ENCODE results near the gene TGM6.

TGM6 gene

DNA sequence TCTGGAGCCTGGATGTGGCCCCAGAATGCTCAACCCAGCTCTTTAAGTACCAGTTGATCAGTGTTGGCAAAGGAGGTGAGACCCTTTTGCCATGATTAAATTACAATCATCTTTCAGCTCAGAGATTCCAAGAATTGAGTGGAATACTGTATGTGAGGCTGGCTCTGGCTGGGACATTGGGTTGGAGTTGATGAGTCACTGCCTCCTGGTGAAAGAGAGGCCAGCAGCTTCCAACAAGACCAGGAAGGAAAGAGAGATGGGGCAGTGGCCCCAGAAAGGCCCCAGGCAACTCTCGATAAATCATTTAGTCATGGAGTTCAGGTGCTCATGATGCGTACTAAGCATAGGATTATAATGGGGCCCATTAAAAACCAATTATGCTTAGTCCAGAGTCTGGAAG is 2.1 kb downstream of the TGM6 start:
- H3K9me3 Mint-ChIP-seq = peaks cover 3% of the 10 kb centered on the region
- no peaks in the 10 kb centered on the region for H3K36me3 Mint-ChIP-seq
- no peak for ATAC-seq

DNA sequence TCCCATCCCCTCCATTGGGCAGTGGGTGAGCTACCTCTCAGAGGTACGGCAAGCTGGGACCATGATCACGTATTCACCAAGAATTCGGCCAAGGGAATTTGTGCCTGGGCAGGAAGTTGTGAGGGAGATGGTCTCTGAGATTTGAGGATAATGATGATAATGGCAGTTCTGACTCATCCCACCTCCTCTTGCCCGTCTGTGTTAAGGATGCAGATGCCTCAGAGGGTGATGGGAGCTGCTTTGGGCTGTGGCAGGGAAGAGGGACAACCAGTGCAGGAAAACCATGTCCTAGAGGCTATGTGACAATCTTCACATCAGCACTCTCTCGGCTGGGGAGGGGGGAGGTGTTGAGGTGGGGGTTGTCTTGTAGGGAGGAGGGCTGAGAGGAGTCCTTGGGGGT is 4.3 kb downstream of the TGM6 start:
- Mint-ChIP-seq H3K27ac (no peak overlapping the region), H3K36me3 (no peaks in the 10 kb centered on the region), H3K4me1 (no peaks in the 10 kb centered on the region), H3K4me3 (no peak overlapping the region), H3K9me3 (peaks cover 7% of the 10 kb centered on the region), H3K27me3 (no peaks in the 10 kb centered on the region)
- ATAC-seq = no peak

More for the DNA sequence above, 2.1 kb downstream of the TGM6 start:
- no peak overlapping the region for H3K4me3 Mint-ChIP-seq
- H3K27ac Mint-ChIP-seq = no peak overlapping the region
- H3K27me3 Mint-ChIP-seq = no peaks in the 10 kb centered on the region
- no peaks in the 10 kb centered on the region for H3K4me1 Mint-ChIP-seq

DNA sequence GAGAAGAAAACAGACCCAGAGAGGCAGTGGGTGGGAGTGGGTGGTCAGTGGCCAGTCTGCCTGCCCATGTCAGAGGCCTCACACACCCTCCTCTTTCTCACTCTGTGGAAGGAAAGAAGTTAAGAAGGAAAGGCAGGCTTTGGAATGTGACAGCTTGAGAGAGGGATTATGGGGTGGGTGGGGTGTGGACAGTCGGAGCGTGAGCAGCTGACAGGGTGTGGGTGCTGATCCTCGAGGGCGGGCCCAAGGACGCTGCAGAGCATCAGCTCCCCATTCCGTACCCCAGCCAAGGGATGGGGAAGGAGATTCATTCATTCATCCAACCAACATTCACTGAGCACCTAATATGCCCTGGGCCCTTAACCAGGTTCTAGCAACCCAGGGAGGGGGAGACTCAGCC is 4.8 kb downstream of the TGM6 start:
- Mint-ChIP-seq H3K36me3 (no peaks in the 10 kb centered on the region), H3K9me3 (peaks cover 7% of the 10 kb centered on the region), H3K27me3 (no peaks in the 10 kb centered on the region), H3K27ac (no peak overlapping the region), H3K4me3 (no peak overlapping the region), H3K4me1 (peaks cover 1% of the 10 kb centered on the region)
- ATAC-seq = no peak

DNA sequence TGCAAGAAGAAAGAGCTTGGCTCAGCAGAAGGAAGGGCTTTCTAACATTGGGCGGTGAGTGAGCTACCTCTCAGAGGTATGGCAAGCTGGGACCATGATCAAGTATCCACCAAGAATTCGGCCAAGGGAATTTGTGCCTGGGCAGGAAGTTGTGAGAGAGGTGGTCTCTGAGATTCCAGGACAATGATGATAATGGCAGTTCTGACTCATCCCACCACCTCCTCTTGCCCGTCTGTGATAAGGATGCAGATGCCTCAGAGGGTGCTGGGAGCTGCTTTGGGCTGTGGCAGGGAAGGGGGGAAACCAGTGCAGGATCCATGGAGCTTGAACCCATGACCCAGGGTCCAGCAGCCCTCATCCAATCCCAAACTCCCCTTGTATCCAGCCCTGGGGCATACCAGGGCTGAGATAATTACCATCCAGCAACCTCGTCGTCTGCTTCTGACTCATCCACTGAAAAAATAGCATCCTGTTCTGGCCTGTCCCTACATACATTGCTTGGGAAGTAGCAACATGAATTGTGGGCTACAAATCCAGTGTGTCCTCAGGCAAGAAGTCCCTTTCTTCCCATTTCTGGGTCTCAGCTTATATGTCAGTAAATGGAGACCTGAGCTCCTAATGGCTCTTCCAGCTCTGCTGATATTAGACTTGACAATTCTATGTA is 5.9 kb downstream of the TGM6 start:
- ATAC-seq = no peak
- no peaks in the 10 kb centered on the region for H3K36me3 Mint-ChIP-seq
- H3K27me3 Mint-ChIP-seq = no peaks in the 10 kb centered on the region
- H3K4me3 Mint-ChIP-seq = no peak overlapping the region
- peaks cover 13% of the 10 kb centered on the region for H3K4me1 Mint-ChIP-seq
- H3K9me3 Mint-ChIP-seq = peaks cover 7% of the 10 kb centered on the region
- no peak overlapping the region for H3K27ac Mint-ChIP-seq

DNA sequence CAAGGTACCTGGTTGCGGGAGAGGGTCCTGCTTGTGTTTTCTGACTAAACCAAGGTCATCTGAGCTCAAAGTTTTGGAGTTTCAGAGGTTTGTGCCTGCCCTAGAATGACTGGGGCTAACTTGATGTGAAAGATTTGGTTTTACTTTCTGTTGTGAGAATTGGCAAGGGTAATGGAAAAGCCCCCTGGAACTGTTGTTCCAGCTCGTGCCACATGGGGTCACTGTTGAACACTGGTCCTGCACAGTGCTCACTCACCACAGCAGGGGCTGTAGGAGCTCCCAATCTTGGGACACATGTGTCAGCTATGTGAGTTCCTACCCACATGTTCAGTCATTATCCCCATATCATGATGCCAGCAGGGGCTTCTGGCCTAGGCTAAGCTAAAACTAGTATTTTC is 6.5 kb downstream of the TGM6 start:
- H3K4me1 Mint-ChIP-seq = peaks cover 18% of the 10 kb centered on the region
- H3K36me3 Mint-ChIP-seq = no peaks in the 10 kb centered on the region
- H3K27ac Mint-ChIP-seq = no peak overlapping the region
- H3K27me3 Mint-ChIP-seq = no peaks in the 10 kb centered on the region
- ATAC-seq = no peak
- peaks cover 7% of the 10 kb centered on the region for H3K9me3 Mint-ChIP-seq
- H3K4me3 Mint-ChIP-seq = no peak overlapping the region

DNA sequence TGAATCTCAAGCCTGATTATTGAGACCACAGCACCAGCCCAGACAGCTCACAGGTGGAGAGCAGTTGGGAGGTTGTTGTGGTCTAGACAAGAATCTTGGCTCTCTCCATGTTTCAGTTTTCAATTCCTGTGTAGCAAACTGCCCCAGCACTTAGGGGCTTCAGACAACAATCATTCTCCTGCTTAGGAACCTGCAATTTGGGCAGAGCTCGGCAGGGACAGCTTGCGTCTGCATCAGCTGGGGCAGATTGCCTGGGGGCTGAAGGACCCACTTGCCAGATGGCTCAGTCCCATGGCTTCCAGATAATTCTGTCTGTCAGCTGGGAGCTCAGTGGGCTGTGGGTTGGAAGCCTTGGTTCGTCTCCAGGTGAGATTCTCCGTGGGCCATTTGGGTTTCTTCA is 6.9 kb downstream of the TGM6 start:
- no peaks in the 10 kb centered on the region for H3K36me3 Mint-ChIP-seq
- no peaks in the 10 kb centered on the region for H3K27me3 Mint-ChIP-seq
- no peak overlapping the region for H3K27ac Mint-ChIP-seq
- peaks cover 7% of the 10 kb centered on the region for H3K9me3 Mint-ChIP-seq
- no peak for ATAC-seq
- peaks cover 18% of the 10 kb centered on the region for H3K4me1 Mint-ChIP-seq
- H3K4me3 Mint-ChIP-seq = no peak overlapping the region

DNA sequence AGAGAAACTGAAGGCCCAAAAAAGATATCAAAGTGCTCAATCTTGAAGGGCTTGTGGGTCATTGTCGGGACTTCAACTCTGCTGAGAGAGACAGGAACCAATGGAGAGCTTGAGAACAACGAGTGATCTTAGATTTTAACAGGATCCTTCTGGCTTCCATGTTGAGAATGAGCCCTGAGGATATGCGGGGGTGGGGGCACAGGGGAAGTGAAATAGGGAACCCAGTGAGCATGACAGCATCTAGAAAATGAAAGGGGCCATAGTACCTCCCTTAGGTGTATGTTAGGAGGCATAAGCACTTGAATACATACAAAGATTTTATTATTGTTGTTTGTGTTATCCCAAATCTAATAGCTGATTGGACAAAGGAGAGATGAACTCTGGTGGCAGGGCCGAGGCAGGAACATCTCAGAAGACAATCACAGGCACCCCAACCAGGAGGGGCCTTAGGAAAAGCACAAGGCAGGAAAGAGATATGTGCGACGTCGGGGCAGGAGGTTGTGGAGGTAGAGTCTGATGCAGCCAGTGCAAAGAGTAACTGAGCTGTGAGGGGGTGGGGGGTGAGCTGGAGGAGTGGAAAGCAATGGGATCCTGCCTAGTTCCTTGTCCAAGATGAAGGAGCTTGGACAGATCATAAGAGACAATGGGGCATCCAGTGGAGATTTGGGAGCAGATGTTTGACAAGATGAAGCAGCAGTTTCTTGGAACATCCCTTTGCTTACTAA is 10.4 kb downstream of the TGM6 start:
- no peaks in the 10 kb centered on the region for H3K36me3 Mint-ChIP-seq
- H3K27me3 Mint-ChIP-seq = no peaks in the 10 kb centered on the region
- peaks cover 7% of the 10 kb centered on the region for H3K9me3 Mint-ChIP-seq
- peaks cover 18% of the 10 kb centered on the region for H3K4me1 Mint-ChIP-seq
- H3K4me3 Mint-ChIP-seq = peak overlapping the region; percentile 38
- peak overlapping the region; percentile 68 for H3K27ac Mint-ChIP-seq
- peak; percentile 91 for ATAC-seq

DNA sequence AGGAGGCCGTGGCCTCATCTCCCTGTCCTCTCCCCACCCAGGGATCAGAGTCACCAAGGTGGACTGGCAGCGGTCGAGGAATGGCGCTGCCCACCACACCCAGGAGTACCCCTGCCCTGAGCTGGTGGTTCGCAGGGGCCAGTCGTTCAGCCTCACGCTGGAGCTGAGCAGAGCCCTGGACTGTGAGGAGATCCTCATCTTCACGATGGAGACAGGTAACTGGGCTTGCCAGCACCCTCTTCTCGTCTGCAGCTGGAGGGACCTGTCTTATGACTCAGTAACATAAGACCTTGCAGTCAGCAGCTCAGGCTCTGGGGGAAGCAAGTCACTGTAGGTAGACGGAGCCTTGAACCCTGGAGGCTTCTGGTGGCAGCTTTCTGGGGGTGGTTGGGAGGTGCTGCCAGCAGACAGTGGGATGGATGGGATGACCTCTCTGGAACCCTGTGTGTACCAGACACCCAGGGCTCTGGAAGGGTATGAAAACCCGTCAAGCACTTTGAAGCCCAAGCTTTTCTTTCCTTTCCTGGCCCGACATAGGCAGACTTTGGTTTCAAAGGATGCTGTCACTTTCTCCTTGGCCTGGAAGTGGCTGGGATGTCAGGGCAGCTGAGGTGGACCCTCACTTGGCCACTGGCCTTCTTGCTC is 13.8 kb downstream of the TGM6 start:
- no peak for ATAC-seq
- H3K4me3 Mint-ChIP-seq = no peak overlapping the region
- peaks cover 4% of the 10 kb centered on the region for H3K9me3 Mint-ChIP-seq
- peaks cover 13% of the 10 kb centered on the region for H3K27me3 Mint-ChIP-seq
- peaks cover 18% of the 10 kb centered on the region for H3K4me1 Mint-ChIP-seq
- H3K27ac Mint-ChIP-seq = no peak overlapping the region
- H3K36me3 Mint-ChIP-seq = no peaks in the 10 kb centered on the region

DNA sequence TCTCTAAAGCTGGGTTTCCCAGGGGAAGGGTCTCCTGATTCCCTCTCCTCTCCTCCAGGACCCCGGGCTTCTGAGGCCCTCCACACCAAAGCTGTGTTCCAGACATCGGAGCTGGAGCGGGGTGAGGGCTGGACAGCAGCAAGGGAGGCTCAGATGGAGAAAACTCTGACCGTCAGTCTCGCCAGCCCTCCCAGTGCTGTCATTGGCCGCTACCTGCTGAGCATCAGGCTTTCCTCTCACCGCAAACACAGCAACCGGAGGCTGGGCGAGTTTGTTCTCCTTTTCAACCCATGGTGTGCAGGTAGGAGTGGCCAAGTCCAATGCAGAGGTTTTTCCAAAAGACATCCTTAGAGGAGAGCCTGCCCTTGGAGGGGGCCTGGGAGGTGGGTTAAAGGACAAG is 14.4 kb downstream of the TGM6 start:
- Mint-ChIP-seq H3K4me3 (no peak overlapping the region), H3K27ac (no peak overlapping the region), H3K4me1 (peaks cover 18% of the 10 kb centered on the region), H3K9me3 (no peaks in the 10 kb centered on the region), H3K27me3 (peaks cover 13% of the 10 kb centered on the region), H3K36me3 (no peaks in the 10 kb centered on the region)
- ATAC-seq = no peak

DNA sequence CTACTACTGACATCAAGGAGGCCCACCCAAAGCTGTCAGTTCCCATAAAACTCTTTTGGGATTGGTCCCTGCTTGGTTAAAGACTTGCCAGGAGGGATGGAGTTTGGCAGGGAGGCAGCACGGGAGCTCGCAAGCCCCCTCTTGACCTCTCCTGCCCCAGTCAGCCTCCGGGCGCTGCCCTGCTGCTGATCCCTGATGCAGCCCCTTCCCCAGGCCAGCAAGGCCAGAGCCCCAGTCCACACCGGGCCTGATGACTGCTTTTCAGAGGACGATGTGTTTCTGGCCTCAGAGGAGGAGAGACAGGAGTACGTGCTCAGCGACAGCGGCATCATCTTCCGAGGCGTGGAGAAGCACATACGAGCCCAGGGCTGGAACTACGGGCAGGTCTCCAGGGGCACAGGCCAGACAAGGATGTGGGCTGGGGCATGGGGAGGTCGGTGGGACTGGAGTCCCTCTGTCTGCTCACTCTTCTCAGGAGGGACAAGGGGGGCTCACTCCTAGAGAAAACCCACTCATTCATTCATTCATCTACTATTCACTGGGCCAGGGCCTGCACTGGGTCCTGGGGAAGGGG is 15.6 kb downstream of the TGM6 start:
- no peak overlapping the region for H3K27ac Mint-ChIP-seq
- peaks cover 13% of the 10 kb centered on the region for H3K27me3 Mint-ChIP-seq
- H3K4me3 Mint-ChIP-seq = no peak overlapping the region
- no peaks in the 10 kb centered on the region for H3K36me3 Mint-ChIP-seq
- no peaks in the 10 kb centered on the region for H3K9me3 Mint-ChIP-seq
- peaks cover 9% of the 10 kb centered on the region for H3K4me1 Mint-ChIP-seq
- ATAC-seq = no peak

DNA sequence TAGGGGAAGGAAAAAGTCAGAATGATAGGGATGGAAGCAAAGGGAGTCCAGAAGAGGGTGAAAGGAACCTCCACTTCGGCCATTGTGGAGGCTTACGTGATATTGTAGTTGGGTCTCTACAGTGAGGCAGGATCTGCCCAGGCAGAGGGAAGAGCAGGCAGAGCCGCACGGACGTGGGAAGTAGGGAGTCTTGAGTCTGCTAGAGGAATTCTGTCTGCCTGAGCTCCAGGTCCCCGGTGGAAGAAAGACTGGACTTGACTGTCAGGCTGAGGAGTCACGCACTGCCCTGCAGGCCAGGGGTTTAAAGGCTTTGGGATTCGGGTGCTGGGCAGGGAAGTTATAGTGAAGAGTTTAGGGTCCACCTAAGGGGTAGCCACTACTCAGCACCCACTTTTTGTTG is 16.4 kb downstream of the TGM6 start:
- H3K4me1 Mint-ChIP-seq = peaks cover under 1% of the 10 kb centered on the region
- no peaks in the 10 kb centered on the region for H3K36me3 Mint-ChIP-seq
- no peak for ATAC-seq
- H3K4me3 Mint-ChIP-seq = no peak overlapping the region
- H3K9me3 Mint-ChIP-seq = no peaks in the 10 kb centered on the region
- H3K27me3 Mint-ChIP-seq = peaks cover 13% of the 10 kb centered on the region
- no peak overlapping the region for H3K27ac Mint-ChIP-seq

DNA sequence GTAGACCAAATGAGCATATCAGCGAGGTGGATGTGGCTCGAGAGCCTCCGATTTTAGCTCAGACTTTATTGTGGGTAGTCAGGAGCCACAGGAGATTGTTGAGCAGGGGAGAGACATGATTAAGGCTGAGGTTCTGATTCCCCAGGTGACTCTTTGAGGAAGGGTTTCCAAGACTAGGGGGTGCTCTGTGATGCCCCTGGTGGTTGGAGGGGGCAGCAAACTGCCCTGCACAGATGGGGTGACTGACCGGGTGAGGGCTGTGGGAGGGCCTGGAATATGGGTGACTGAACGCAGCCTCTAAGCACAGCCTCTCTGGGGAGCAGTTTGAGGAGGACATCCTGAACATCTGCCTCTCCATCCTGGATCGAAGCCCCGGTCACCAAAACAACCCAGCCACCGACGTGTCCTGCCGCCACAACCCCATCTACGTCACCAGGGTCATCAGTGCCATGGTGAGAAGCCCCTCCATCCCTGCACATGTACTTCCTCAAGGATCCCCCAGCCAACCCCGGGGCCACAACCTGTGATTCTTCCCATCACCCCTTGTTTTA is 17.0 kb downstream of the TGM6 start:
- H3K27me3 Mint-ChIP-seq = peaks cover 13% of the 10 kb centered on the region
- no peaks in the 10 kb centered on the region for H3K9me3 Mint-ChIP-seq
- H3K4me3 Mint-ChIP-seq = no peak overlapping the region
- no peaks in the 10 kb centered on the region for H3K36me3 Mint-ChIP-seq
- H3K4me1 Mint-ChIP-seq = no peaks in the 10 kb centered on the region
- no peak overlapping the region for H3K27ac Mint-ChIP-seq
- ATAC-seq = no peak

DNA sequence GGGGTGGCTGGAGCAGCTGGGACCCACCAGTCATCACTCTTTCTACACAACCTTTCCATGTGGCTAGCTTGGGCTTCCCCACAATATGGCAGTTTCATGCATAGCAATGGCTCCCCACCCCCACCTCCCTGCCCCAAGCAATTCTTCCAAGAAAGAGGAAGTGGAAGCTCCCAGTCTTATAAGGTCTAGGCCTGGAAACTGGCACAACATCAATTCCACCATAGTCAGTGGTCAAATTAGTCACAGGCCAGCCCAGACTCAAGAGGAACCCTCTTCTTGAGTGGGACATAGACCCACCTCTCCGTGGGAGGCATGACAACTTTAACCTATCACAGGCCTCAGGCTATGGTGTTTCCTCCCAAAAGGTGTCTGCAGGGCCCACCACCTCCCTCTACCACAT is 17.7 kb downstream of the TGM6 start:
- no peaks in the 10 kb centered on the region for H3K9me3 Mint-ChIP-seq
- H3K36me3 Mint-ChIP-seq = no peaks in the 10 kb centered on the region
- ATAC-seq = peak; percentile 54
- H3K27ac Mint-ChIP-seq = no peak overlapping the region
- no peak overlapping the region for H3K4me3 Mint-ChIP-seq
- no peaks in the 10 kb centered on the region for H3K4me1 Mint-ChIP-seq
- H3K27me3 Mint-ChIP-seq = peaks cover 13% of the 10 kb centered on the region

DNA sequence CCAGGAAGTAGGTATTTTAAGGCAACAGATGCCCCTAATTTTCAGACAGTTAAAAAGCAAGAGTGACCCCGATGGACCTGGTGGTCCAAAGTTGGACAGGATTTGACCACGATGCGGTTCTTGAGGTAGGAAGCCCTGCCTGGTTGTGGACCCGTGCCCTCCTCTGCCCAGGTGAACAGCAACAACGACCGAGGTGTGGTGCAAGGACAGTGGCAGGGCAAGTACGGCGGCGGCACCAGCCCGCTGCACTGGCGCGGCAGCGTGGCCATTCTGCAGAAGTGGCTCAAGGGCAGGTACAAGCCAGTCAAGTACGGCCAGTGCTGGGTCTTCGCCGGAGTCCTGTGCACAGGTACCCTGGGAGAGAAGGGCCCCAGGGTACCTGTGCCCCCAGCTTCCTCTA is 18.7 kb downstream of the TGM6 start:
- ATAC-seq = no peak
- Mint-ChIP-seq H3K9me3 (no peaks in the 10 kb centered on the region), H3K27ac (no peak overlapping the region), H3K27me3 (peaks cover 17% of the 10 kb centered on the region), H3K36me3 (no peaks in the 10 kb centered on the region), H3K4me3 (no peak overlapping the region), H3K4me1 (no peaks in the 10 kb centered on the region)

DNA sequence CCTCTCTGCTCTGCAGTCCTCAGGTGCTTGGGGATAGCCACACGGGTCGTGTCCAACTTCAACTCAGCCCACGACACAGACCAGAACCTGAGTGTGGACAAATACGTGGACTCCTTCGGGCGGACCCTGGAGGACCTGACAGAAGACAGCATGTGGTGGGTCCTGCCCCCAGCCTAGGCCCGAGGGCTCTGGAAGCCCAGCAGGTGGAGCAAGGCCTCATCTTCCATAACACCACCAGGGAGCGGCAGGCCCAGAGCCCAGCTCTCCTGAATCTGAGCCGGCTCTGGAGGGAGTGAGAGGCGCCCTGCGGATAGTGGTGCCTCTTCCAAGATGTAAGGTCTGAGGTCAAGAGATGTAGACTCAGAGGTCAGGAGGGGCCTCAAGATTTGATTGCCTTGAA is 19.6 kb downstream of the TGM6 start:
- Mint-ChIP-seq H3K4me1 (no peaks in the 10 kb centered on the region), H3K36me3 (no peaks in the 10 kb centered on the region), H3K27ac (no peak overlapping the region), H3K4me3 (no peak overlapping the region), H3K9me3 (no peaks in the 10 kb centered on the region), H3K27me3 (peaks cover 20% of the 10 kb centered on the region)
- ATAC-seq = no peak
